HG03097 (cell line): ENCODE data around the gene SELL.
A peak's percentile ranks its signal among the peaks of the same experiment; 100 is the strongest.
"Not testable (repeated sequence)": the region's sequence is repeated elsewhere in the genome, so short reads cannot be mapped to it uniquely, and the experiment has no call there.

ENCODE experiments used
- ATAC-seq: cut with Tn5 transposase; IDR thresholded peaks from one replicate; pipeline ENCODE4 v1.9.1; 2021; ENCODE audit not compliant: unreplicated experiment, low FRiP score

Gene SELL

DNA sequence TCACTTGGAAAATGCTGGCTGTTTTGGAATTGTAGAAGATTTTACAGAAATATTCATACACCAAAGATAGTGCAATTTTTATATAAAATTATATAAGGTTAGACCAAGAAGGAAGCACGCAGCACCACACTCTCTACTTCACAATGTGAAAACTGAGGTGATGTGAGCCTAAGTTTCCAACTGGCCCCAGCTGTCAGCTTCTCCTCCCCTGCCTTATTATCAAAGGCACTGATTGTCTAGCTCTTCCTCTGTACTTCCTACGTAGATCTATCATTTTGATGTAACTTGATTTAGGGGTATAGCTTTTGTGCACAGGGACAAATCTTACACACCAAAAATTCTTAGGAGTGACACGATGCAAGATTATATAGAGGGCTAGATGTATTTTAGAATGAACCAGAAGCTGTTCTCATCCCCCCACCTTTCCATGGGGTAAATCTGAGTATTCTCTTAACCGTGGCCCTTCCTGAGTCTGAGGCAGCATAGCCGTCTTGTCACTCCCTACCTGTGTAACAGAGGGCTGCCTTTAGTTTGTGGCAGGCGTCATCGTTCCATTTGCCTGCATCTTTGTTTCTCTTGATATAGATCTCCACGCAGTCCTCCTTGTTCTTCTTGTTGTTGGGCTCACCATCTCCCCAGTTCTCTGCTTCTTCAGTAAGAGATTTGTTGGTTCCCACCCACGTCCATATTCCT lies 3.4 kb downstream of the SELL start:
- no peak for ATAC-seq

DNA sequence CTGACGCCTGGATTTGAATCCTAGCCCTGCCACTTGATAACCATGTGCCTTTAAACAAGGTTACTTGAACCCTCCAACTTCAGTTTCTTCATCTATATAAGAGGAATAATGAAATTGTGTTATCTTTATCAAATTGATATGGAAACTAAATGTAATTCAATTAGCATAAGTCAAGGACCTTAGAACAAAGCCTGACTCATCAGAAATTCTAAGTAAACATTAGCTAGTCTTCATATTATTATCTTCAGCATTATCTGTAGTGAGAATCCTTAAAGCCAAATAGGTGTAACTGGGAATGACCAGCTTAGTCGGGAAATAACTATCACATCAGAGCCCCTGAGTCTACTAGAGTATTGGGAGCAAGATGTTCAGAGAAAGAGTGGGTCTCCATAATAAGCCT lies 6.6 kb downstream of the SELL start:
- no peak for ATAC-seq

DNA sequence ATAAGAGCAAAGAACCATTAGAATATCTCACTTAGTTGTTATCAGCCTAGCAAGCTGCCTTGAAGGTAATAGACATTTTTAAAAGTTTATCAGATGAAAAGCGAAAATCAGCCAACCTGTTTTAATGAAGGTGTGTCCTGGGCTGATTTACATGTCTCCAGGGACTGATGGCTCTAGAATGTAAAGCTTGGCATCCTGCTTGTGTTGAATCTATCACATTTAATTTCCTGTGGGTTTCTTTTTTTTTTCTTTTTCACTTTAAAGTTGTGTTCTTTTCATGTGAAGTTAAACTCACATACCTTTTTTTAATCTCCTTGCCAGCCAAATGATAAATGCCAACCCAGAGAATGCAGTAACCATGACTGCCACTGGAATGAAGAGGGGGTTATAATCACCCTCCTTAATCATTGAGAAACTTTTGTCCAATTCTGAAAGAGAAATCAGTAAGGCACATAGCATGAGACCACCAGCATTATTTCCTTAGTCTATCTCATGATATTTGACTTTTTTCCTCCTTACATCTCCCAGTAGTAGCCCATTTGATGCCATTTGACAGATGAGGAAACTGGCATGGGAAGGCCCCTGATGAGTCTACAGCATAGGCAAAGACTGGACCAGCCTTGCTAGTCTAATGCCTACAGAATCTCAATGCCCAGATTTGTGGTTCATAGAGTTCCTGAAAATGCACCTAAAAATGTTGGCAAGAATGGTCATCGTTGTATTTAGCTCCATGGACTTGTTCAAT lies 10.0 kb downstream of the SELL start:
- ATAC-seq = no peak

DNA sequence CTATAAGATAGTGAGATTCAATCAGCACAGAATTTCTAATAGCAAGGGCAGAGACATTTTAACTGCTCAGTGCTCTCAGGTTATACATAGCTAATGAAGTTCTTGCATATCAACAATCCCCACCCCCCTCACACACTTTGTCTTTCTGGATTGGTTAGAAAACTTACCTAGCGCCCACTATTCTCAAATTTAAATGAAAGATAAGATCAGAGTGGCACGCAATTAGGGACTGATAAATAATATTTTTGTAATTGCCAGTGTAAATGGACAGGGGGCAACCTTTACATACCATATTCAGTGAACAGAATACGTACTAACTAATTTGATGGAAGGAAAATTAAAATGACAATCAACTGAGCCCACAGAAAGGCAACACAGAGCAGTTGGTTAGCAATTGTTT lies 11.7 kb downstream of the SELL start:
- ATAC-seq = no peak

DNA sequence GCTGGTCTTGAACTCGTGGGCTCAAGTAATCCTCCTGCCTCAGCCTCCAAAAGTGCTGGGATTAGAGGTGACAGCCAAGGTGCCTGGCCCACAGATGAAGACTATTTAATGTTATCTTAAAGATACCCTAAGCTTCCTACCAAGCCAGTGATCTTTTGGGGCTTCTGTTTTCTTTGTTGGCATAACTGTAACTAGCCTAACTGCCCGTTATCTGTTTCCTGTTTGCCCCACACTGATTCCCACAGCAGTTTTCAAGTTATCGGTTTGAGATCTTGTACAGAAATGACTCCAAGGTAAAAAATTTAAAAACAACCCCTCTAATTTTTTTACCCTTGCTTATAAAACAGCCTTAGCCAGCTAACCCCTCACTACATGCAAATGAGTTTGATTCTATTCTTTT lies 12.4 kb downstream of the SELL start:
- no peak for ATAC-seq

DNA sequence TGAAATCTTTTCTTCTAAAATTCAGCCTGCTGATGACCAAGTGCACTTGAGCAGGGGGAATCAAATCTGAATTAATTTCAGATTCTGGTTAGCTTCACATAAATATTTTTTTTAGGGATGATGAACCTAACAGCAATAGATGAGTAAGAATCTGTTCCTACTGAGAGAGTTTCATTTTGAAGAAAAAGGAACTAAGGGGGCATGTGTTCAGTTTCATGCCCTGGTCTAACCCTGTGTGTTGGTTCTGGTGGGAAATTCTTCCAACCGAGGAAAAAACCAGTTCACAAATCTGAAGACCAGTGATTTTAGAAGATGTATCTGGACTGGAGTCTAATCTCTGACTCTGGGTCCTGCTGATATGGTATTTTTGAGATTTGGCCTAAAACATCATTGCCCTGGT lies 13.7 kb downstream of the SELL start:
- no peak for ATAC-seq

DNA sequence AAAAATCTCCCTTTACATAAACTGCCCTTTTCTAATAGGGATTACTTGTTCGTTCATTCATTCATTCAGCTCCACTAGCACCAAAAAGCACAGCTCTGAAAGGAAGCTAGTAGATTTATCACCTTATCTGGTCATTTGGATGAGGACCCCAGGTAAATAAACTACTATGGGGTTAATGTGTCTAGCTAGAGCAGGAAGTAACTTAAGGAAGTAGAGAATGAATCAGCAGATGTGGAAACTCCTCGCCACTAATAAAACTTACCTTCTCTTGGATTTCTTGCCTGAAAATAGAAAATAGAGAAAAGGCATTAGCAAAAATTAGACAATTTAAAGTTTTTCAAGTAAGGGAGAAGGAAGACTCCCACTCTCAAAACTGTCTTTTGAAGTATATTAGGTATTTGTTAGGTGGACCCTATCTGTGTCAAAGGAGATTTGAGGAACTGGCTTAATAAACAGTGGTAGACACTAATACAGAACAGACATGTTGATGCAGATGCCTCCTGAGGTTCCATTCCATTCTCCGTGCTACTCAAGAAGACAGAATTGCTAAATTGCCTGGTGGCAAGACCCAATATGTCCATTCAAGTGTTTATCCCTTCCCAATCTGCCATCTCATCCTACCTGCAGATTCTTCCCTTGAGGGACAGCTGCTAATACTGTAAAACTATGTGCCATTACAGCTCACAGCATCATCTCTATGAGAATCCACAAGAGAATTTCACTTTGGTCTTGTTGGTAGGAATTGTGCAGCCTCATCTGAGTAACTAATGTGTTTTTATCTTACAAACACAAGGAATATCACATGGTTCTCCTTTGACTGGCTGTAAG lies 14.9 kb downstream of the SELL start:
- no peak for ATAC-seq

DNA sequence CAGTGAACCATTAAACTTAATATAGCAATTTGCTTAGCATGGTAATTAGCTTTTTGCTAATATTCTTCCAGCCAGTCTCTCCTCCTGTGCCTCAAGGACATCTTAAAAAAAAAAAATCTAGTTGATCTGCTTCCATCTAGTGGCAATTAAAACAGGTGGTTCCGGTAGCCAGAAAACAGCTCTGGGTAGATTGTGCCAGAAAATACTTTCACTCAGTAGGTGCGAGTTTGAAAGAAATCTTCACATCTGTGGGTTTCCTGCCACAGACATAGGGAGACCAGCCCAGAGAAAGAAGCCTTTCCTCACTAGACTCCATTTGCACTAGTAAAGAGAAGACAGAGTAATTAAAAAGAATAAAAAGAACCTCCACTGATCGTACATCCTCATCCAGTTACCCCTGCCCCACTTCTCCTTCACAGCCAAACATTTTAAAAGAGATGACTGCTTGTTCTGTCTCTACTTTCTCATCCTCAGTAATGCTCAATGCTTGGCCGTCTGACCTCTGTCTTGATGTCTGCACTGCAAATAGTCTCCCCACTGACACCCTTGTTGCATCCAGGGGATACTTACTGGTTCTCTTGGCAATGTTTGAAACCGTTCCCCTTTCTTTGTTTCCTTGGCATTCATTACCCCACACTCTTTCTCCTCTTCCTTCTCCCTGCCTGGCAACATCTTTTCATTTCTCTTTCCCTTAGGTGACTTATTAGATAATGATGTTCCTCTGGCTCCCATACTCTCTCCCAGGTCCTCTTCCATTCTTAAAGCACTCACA lies 16.9 kb downstream of the SELL start:
- peak; percentile 24 for ATAC-seq

DNA sequence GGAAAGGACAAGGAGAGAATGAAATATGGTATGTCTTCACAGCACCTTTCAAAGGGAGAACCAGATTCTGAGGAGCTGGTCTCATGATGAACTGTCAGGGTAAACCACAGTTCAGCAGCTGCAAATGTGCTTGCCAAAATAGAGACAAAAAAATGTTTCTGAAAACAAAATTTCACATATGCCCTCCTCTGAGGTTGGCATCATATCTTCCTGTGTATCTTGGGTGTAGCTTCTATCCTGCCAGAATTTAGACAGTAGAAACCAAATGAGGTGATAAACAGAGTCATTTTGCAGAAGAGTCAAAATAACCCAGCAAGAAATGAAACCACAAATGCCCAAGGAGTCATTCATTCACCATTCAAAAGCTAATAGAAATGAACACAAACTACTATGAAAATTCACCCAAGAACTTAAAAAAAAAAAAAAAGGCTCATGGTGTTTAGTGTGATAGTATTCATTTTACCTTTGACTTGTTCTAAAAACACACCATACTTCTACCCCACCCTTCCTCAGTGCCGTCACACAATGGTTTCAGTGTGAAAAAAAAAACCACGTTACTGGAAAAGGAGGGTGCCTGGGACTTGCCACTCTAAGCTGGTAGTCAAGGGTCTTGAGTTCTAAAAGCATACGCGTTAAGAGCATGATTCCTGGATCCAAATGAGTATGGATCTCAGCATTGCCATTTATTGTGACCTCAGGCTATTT lies 18.5 kb downstream of the SELL start:
- peak; percentile 34 for ATAC-seq

DNA sequence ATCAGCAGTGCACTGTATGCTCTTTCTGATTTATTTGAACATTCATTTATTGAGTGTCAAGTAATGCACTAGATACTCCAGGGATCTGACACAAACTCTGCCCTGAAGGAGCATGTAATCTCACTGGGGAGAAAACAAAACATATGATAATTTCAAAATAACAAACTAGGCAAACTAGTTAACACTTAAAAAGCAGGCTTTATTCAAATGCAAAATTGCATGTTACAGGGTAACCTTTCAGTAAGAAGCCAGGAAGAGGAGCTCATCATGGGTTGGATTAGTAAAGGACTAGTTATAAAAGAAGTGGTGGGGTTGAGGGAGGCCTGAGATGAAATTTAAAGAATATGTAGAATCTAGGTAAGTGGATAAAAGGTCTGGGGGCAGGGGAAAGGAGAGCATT lies 20.9 kb downstream of the SELL start:
- no peak for ATAC-seq

DNA sequence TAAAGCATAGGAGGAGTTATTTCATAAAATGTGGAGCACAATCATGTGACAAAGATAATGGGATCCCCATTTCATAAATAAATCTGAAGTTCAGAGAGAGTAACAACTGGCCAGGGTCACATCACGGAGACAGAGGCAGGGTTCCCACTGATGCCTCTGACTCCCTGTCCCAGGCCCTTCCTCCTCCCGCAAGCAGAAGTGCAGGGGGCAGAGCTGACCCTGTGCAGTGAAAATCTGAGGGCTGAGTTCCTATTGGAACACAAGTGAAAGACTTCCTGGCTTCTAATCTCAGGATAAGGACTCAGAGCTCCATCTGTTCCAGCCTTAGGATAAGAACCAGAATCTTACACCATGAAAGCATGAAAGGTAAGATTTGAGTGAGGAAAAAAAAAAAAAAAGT lies 22.0 kb downstream of the SELL start:
- no peak for ATAC-seq

DNA sequence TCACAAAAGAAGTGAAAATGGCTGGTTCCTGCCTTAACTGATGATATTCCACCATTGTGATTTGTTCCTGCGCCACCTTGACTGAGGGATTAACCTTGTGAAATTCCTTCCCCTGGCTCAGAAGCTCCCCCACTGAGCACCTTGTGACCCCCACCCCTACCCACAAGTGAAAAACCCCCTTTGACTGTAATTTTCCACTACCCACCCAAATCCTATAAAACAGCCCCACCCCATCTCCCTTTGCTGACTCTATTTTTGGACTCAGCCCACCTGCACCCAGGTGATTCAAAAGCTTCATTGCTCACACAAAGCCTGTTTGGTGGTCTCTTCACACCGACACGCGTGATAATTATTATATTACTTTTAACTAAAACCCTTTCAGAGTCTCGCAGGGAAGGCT lies 23.0 kb downstream of the SELL start:
- not testable (repeated sequence) for ATAC-seq

DNA sequence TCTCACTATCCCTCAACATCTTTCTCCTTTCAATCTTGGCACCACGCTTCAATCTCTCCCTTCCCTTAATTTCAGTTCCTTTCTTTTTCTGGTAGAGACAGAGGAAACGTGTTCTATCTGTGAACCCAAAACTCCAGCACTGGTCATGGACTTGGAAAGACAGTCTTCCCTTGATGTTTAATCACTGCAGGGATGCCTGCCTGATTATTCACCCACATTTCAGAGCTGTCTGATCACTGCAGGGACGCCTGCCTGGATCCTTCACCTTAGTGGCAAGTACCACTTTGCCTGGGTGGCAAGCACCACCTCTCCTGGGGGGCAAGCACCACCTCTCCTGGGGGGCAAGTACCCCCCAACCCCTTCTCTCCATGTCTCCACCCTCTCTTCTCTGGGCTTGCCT lies 27.8 kb downstream of the SELL start:
- no peak for ATAC-seq

DNA sequence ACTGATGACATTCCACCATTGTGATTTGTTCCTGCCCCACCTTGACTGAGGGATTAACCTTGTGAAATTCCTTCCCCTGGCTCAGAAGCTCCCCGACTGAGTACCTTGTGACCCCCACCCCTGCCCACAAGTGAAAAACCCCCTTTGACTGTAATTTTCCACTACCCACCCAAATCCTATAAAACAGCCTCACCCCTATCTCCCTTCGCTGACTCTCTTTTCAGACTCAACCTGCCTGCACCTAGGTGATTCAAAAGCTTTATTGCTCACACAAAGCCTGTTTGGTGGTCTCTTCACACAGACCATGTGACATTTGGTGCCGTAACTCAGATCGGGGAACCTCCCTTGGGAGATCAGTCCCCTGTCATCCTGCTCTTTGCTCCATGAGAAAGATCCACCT lies 28.3 kb downstream of the SELL start:
- ATAC-seq = not testable (repeated sequence)

DNA sequence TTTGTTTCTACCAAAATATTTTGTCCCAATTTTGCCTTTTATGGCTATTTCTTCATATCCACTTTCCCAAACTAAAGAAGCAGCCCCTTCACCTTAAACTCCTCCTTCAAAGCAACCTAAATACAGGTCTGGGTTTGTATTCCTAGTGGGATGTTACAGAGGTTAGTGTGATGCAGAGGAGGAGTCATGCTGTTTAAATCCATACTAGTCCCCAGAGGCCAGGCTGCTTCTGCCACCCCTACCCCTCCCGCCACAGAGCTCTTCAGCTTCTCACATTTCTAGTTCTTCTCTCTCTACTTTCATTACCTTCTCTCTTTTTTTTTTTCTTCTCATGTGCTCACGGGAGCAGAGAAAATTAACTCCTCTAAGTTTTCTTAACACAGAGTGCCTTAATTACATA lies 29.3 kb downstream of the SELL start:
- no peak for ATAC-seq

DNA sequence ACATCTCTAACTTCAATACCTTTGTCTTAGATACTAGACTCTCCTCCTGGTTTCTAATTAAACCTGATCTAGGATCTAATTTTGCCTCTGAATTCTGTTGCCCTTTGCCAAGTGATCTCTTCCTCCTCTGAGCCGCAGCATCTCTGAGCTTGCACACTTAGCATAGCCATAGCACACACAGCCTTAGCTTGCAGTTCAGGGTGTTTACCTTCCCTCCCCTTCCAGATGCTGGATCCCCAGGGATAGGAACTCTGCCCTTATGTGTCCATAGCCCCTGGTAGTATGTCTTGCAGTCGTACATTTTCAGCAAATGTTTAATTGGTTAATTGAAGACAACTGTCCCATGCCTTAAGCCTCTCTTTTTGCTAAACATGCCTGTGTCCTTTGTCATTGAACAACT lies 30.3 kb downstream of the SELL start:
- ATAC-seq = no peak

DNA sequence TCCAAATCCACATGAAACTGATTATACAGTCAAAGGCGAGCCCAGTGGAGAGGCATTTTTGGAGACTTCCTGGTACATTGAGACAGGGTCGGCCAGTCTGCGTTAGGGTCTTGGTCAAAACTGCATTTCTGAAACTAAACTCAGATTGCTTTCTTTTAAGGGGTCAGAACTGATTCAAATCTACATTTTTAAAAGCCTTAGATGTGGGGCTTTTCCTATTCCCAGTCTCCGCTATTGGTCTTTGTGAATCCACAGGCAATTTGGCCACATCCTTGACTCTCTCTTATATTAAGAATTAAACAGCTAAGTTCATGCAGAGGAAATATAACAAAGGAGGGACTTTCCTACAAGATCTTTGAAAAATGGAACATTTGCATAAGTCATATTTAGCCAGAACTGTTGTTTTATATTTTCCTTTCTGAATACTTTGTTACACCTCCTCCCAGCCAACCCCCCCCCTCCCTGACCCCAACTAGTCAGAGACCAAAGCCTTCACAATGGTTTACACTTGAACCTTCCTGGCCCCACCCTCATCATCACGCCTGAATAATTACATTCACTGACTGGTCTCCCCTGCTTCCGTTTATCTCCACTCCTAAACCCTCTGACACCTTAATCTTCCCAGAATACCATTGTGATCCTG lies 30.9 kb downstream of the SELL start:
- ATAC-seq = no peak

DNA sequence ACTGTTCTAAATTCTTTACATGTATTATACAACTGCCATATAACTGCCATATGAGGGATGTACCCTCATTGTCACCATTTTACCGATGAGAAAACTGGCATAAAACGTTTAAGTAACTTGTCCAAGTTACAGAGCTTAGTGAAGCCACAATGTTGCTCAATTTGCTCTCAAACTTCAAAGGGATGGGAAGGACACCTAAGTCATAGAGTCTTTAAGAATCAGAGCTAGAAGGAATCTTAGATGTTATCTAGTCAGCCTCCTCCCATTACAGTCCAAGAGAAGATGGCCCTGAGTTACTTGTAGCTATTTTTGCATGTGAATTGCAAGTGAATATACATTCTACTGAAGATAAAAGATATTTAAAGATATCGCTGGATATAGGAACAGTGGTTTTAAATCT lies 31.7 kb downstream of the SELL start:
- no peak for ATAC-seq

DNA sequence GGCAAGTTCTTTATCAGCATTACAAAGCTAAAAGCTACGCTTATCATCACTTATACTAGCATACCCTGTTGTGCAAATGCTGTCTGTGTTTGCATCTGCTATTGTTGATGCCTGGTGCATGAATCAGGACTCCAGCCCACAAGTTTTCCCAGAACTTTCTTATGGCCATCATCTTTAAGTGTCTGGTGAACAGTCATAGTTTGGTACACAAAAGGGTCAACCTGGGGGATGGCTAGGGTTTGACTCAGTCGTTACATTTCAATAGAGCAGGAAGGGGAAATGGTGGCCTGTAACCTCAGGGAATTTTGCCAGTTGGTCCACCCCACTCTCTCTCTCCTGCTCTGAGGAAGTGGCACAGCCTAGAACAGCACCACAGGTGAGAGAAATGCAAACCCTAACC lies 35.4 kb downstream of the SELL start:
- ATAC-seq = no peak

DNA sequence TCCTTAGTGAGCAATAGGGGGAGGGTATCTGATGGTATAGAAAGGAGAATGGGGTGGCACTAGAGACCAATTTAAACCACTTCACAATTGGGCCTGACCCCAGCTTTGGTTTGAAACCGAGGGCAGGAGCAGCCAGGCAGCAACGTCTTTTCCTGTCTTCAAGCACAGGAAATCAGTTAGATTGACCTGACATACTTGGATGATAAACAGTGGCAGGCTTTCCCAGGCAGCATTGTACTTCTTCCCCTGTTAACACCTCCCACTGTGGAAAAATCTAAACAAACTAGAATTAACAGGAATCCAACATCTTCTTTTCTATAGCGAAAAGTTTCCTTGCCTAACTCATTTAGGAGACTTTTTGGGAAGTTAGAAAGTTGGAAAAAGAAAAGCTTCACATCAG lies 40.6 kb downstream of the SELL start:
- ATAC-seq = no peak
